A549 (cell line): Measurements from ENCODE around the gene DHX58.

ENCODE experiments used
- CBX8 ChIP-seq: fragments of 200-600 bp; sonication (generic); IDR thresholded peaks from 2 replicates; pipeline ENCODE4 v1.6.1; 2016
- RNF2 ChIP-seq: fragments of 200-600 bp; sonication (generic); IDR thresholded peaks from 2 replicates; pipeline ENCODE4 v1.6.1; 2016; ENCODE audit warnings: low read depth, mild to moderate bottlenecking, antibody characterized with exemption, moderate library complexity, borderline replicate concordance

- TF ChIP-seq CBX8 (no peak), RNF2 (no peak)
Measured at GRCh38 chr17:42131232-42131631, 18.7 kb upstream of the DHX58 start.
